WTC11 (cell line): ENCODE results near the gene MET.

Source experiments
- CREM ChIP-seq: sonication (generic); formaldehyde crosslinking; IDR thresholded peaks from 2 replicates; pipeline ENCODE4 v1.8.1; 2022; ENCODE audit warnings: mild to moderate bottlenecking, missing genetic modification reagents, moderate library complexity
- E2F4 ChIP-seq: sonication (generic); formaldehyde crosslinking; IDR thresholded peaks from 2 replicates; pipeline ENCODE4 v1.8.1; 2022; ENCODE audit warnings: low read depth, mild to moderate bottlenecking, moderate library complexity, missing genetic modification reagents, borderline replicate concordance
- ELF4 ChIP-seq: sonication (generic); formaldehyde crosslinking; IDR thresholded peaks from 2 replicates; pipeline ENCODE4 v1.8.1; 2022; ENCODE audit warnings: low read depth, mild to moderate bottlenecking, moderate library complexity, missing genetic modification reagents
- ESRRA ChIP-seq: sonication (generic); formaldehyde crosslinking; IDR thresholded peaks from 2 replicates; pipeline ENCODE4 v1.8.1; 2022; ENCODE audit warnings: mild to moderate bottlenecking, missing genetic modification reagents, borderline replicate concordance
- FOXP1 ChIP-seq: sonication (generic); formaldehyde crosslinking; IDR thresholded peaks from 2 replicates; pipeline ENCODE4 v1.8.0; 2022; ENCODE audit warnings: missing genetic modification reagents, mild to moderate bottlenecking, moderate library complexity, borderline replicate concordance
- HMGA2 ChIP-seq: fragments of 250-450 bp; sonication (Bioruptor Pico); IDR thresholded peaks from 2 replicates; pipeline ENCODE4 v1.4.0; 2021; ENCODE audit warnings: mild to moderate bottlenecking, moderate library complexity
- IRF2 ChIP-seq: sonication (generic); formaldehyde crosslinking; IDR thresholded peaks from 2 replicates; pipeline ENCODE4 v1.8.0; 2022; ENCODE audit warnings: low read depth, missing genetic modification reagents, borderline replicate concordance
- NR2C2 ChIP-seq: sonication (generic); formaldehyde crosslinking; IDR thresholded peaks from 2 replicates; pipeline ENCODE4 v1.8.0; 2022; ENCODE audit warnings: mild to moderate bottlenecking, missing genetic modification reagents
- TEAD1 ChIP-seq: sonication (generic); formaldehyde crosslinking; IDR thresholded peaks from 2 replicates; pipeline ENCODE4 v1.8.0; 2022; ENCODE audit warnings: mild to moderate bottlenecking, missing genetic modification reagents
- ZNF317 ChIP-seq: sonication (generic); formaldehyde crosslinking; IDR thresholded peaks from 2 replicates; pipeline ENCODE4 v1.8.1; 2023; ENCODE audit warnings: low read depth, mild to moderate bottlenecking, moderate library complexity, missing genetic modification reagents, borderline replicate concordance
- TF ChIP-seq, protein P1 (sequence below): fragments of 250-450 bp; sonication (Bioruptor Pico); IDR thresholded peaks from 2 replicates; pipeline ENCODE4 v1.9.0; 2021; ENCODE audit warnings: mild to moderate bottlenecking, borderline replicate concordance
- TF ChIP-seq, protein P2 (sequence below): fragments of 200-600 bp; IDR thresholded peaks from 2 replicates; pipeline ENCODE4 v1.8.0; 2022; ENCODE audit warnings: antibody characterized with exemption
- TF ChIP-seq, protein P3 (sequence below): sonication (generic); formaldehyde crosslinking; IDR thresholded peaks from 2 replicates; pipeline ENCODE4 v1.8.1; 2023; ENCODE audit warnings: mild to moderate bottlenecking, missing genetic modification reagents

DNA sequence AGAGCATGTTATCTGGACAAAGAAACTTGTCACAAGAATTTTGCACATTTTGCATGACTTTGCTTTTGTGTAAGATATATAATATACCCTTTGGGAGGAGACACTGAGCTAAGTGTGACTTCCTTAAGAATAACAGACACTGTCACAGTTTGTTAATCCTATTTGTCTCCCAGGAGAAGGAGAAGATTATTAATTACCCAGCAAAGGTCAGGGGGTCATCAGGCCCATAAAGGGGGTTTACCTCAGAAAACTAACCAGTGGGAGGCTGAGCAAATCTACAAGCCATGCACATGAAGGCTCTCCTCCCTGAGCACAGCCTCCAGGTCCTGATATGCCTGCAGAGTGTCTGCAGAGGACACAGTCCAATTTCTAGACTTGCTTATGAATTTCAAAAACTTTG is 10.1 kb upstream of the MET start:
- TF ChIP-seq, protein P1, sequence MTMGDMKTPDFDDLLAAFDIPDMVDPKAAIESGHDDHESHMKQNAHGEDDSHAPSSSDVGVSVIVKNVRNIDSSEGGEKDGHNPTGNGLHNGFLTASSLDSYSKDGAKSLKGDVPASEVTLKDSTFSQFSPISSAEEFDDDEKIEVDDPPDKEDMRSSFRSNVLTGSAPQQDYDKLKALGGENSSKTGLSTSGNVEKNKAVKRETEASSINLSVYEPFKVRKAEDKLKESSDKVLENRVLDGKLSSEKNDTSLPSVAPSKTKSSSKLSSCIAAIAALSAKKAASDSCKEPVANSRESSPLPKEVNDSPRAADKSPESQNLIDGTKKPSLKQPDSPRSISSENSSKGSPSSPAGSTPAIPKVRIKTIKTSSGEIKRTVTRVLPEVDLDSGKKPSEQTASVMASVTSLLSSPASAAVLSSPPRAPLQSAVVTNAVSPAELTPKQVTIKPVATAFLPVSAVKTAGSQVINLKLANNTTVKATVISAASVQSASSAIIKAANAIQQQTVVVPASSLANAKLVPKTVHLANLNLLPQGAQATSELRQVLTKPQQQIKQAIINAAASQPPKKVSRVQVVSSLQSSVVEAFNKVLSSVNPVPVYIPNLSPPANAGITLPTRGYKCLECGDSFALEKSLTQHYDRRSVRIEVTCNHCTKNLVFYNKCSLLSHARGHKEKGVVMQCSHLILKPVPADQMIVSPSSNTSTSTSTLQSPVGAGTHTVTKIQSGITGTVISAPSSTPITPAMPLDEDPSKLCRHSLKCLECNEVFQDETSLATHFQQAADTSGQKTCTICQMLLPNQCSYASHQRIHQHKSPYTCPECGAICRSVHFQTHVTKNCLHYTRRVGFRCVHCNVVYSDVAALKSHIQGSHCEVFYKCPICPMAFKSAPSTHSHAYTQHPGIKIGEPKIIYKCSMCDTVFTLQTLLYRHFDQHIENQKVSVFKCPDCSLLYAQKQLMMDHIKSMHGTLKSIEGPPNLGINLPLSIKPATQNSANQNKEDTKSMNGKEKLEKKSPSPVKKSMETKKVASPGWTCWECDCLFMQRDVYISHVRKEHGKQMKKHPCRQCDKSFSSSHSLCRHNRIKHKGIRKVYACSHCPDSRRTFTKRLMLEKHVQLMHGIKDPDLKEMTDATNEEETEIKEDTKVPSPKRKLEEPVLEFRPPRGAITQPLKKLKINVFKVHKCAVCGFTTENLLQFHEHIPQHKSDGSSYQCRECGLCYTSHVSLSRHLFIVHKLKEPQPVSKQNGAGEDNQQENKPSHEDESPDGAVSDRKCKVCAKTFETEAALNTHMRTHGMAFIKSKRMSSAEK (CRISPR knock-in tag): no peak
- TF ChIP-seq ESRRA (no peak), NR2C2 (CRISPR knock-in tag) (no peak), IRF2 (no peak), E2F4 (CRISPR knock-in tag) (no peak), CREM (CRISPR knock-in tag) (no peak), HMGA2 (CRISPR knock-in tag) (no peak), TEAD1 (CRISPR knock-in tag) (no peak), ZNF317 (CRISPR knock-in tag) (no peak), ELF4 (no peak), FOXP1 (no peak)
- TF ChIP-seq, protein P2, sequence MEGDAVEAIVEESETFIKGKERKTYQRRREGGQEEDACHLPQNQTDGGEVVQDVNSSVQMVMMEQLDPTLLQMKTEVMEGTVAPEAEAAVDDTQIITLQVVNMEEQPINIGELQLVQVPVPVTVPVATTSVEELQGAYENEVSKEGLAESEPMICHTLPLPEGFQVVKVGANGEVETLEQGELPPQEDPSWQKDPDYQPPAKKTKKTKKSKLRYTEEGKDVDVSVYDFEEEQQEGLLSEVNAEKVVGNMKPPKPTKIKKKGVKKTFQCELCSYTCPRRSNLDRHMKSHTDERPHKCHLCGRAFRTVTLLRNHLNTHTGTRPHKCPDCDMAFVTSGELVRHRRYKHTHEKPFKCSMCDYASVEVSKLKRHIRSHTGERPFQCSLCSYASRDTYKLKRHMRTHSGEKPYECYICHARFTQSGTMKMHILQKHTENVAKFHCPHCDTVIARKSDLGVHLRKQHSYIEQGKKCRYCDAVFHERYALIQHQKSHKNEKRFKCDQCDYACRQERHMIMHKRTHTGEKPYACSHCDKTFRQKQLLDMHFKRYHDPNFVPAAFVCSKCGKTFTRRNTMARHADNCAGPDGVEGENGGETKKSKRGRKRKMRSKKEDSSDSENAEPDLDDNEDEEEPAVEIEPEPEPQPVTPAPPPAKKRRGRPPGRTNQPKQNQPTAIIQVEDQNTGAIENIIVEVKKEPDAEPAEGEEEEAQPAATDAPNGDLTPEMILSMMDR: no peak
- TF ChIP-seq, protein P3, sequence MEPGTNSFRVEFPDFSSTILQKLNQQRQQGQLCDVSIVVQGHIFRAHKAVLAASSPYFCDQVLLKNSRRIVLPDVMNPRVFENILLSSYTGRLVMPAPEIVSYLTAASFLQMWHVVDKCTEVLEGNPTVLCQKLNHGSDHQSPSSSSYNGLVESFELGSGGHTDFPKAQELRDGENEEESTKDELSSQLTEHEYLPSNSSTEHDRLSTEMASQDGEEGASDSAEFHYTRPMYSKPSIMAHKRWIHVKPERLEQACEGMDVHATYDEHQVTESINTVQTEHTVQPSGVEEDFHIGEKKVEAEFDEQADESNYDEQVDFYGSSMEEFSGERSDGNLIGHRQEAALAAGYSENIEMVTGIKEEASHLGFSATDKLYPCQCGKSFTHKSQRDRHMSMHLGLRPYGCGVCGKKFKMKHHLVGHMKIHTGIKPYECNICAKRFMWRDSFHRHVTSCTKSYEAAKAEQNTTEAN: no peak
